HG03175 (cell line): ENCODE results near the gene HDGF.

Source experiments
- ATAC-seq: cut with Tn5 transposase; IDR thresholded peaks from one replicate; pipeline ENCODE4 v1.9.1; 2021; ENCODE audit warnings: mild to moderate bottlenecking, moderate library complexity; ENCODE audit not compliant: unreplicated experiment

HDGF gene

GRCh38 chr1:156751451-156751756 is at the start of gene HDGF:
Gene HDGF (minus strand): TSS chr1:156751675. CDS start chr1:156751429, 246 bp downstream.
- peak; percentile 26 for ATAC-seq

GRCh38 chr1:156797212-156797871 is 45.9 kb upstream of the HDGF start:
- ATAC-seq: no peak

GRCh38 chr1:156796340-156797097 is 45.0 kb upstream of the HDGF start:
- ATAC-seq: no peak

- ATAC-seq: no peak
Measured at GRCh38 chr1:156795787-156796186, 44.3 kb upstream of the HDGF start.

GRCh38 chr1:156795374-156795733 is 43.9 kb upstream of the HDGF start:
- no peak for ATAC-seq

- no peak for ATAC-seq
Measured at GRCh38 chr1:156794506-156795373, 43.3 kb upstream of the HDGF start.

- no peak for ATAC-seq
Measured at GRCh38 chr1:156789621-156790318, 38.3 kb upstream of the HDGF start.

- no peak for ATAC-seq
Measured at GRCh38 chr1:156788136-156788535, 36.7 kb upstream of the HDGF start.

- ATAC-seq: no peak
Measured at GRCh38 chr1:156786640-156787039, 35.2 kb upstream of the HDGF start.

- ATAC-seq: no peak
Measured at GRCh38 chr1:156785458-156785857, 34.0 kb upstream of the HDGF start.

GRCh38 chr1:156781585-156782186 is 30.2 kb upstream of the HDGF start:
- ATAC-seq: no peak

GRCh38 chr1:156777573-156777972 is 26.1 kb upstream of the HDGF start:
- no peak for ATAC-seq

- ATAC-seq: no peak
Measured at GRCh38 chr1:156776942-156777341, 25.5 kb upstream of the HDGF start.

GRCh38 chr1:156775799-156776198 is 24.3 kb upstream of the HDGF start:
- no peak for ATAC-seq

GRCh38 chr1:156773607-156774006 is 22.1 kb upstream of the HDGF start:
- ATAC-seq: no peak

GRCh38 chr1:156772728-156773497 is 21.4 kb upstream of the HDGF start:
- no peak for ATAC-seq

- no peak for ATAC-seq
Measured at GRCh38 chr1:156772222-156772621, 20.7 kb upstream of the HDGF start.

- no peak for ATAC-seq
Measured at GRCh38 chr1:156768610-156769295, 17.3 kb upstream of the HDGF start.

GRCh38 chr1:156767879-156768604 is 16.6 kb upstream of the HDGF start:
- ATAC-seq: no peak
